Parathyroid adenoma (tissue), 2 donors: Measurements from ENCODE around the gene PTPN3.

Experiments used
- H2AFZ ChIP-seq: fragments of 300-600 bp; sonication (generic); one replicate; pipeline ENCODE4 v1.7.0; 2017; ENCODE audit warnings: antibody characterized with exemption, mild to moderate bottlenecking
- H3K27ac ChIP-seq: fragments of 300-600 bp; sonication (generic); one replicate; pipeline ENCODE4 v1.7.0; 2017
- H3K27me3 ChIP-seq: fragments of 300-600 bp; sonication (generic); one replicate; pipeline ENCODE4 v1.7.0; 2017; ENCODE audit warnings: low read length; ENCODE audit not compliant: control insufficient read depth, insufficient read depth
- H3K36me3 ChIP-seq: fragments of 300-600 bp; sonication (generic); one replicate; pipeline ENCODE4 v1.7.0; 2017; ENCODE audit warnings: low read length; ENCODE audit not compliant: control insufficient read depth, insufficient read depth
- H3K4me1 ChIP-seq: fragments of 300-600 bp; sonication (generic); one replicate; pipeline ENCODE4 v1.7.0; 2017; ENCODE audit warnings: control low read depth
- H3K4me2 ChIP-seq: fragments of 300-600 bp; sonication (generic); one replicate; pipeline ENCODE4 v1.7.0; 2017; ENCODE audit warnings: low read length
- H3K4me3 ChIP-seq: fragments of 300-600 bp; sonication (generic); one replicate; pipeline ENCODE4 v1.7.0; 2017; ENCODE audit warnings: low read depth, low read length
- H3K79me2 ChIP-seq: fragments of 300-600 bp; sonication (generic); one replicate; pipeline ENCODE4 v1.7.0; 2017; ENCODE audit warnings: control low read depth
- H3K9ac ChIP-seq: fragments of 300-600 bp; sonication (generic); one replicate; pipeline ENCODE4 v1.7.0; 2017; ENCODE audit warnings: mild to moderate bottlenecking
- H3K9me3 ChIP-seq: fragments of 300-600 bp; sonication (generic); one replicate; pipeline ENCODE4 v1.7.0; 2017; ENCODE audit warnings: low read length; ENCODE audit not compliant: control insufficient read depth
- CTCF ChIP-seq: fragments of 300-600 bp; sonication (generic); IDR thresholded peaks from one replicate; pipeline ENCODE4 v1.7.0; 2017; ENCODE audit warnings: antibody characterized with exemption, mild to moderate bottlenecking
- donor health status: primary hyperparathyroidism.

Gene PTPN3

DNA sequence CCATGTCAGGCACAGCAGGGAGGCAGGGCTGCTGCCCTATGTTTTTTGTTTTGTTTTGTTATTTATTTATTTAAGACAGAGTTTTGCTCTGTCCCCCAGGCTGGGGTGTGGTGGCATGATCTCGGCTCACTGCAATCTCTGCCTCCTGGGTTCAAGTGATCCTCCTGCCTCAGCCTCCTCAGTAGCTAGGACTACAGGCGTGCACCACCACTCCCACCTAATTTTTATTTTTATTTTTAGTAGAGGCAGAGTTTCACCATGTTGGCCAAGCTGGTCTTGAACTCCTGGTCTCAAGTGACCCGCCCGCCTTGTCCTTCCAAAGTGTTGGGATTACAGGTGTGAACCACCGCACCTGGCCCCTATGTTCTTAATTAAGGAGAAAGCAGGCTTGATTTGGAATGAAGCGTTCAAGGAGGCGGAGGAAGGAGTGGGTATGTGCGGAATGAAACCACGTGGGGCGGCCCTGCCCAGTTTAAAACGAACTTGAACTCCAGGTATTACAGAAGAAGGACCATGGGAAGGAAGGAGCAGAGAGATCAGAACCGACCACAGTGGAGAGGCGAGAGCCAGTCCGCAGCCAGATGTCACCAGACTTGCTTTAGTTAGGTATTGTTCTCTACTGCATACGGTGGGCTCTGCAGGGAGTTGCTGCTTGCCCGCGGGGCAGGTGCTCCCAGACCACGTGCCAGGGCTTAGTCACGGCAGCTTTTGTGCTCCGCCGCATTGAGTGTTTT lies 142.4 kb downstream of the PTPN3 start:
- H3K36me3 ChIP-seq, result no peaks in the 10 kb centered on the region
- no peak overlapping the region for H3K4me2 ChIP-seq
- H3K9me3 ChIP-seq, result no peaks in the 10 kb centered on the region
- H3K27ac ChIP-seq, result no peak overlapping the region
- no peak overlapping the region for H3K4me3 ChIP-seq
- no peak overlapping the region for H3K9ac ChIP-seq
- no peaks in the 10 kb centered on the region for H3K4me1 ChIP-seq
- H2AFZ ChIP-seq, result no peak overlapping the region
- no peaks in the 10 kb centered on the region for H3K79me2 ChIP-seq
- H3K27me3 ChIP-seq, result no peaks in the 10 kb centered on the region
- no peak for TF ChIP-seq CTCF

GRCh38 chr9:109354190-109354589 lies 143.9 kb downstream of the PTPN3 start:
- Histone ChIP-seq H3K4me2 (no peak overlapping the region), H3K4me3 (no peak overlapping the region), H3K27me3 (no peaks in the 10 kb centered on the region), H3K79me2 (no peaks in the 10 kb centered on the region), H3K9ac (no peak overlapping the region), H2AFZ (no peak overlapping the region), H3K36me3 (no peaks in the 10 kb centered on the region), H3K27ac (no peak overlapping the region), H3K4me1 (no peaks in the 10 kb centered on the region), H3K9me3 (no peaks in the 10 kb centered on the region)
- TF ChIP-seq CTCF, result no peak

GRCh38 chr9:109351032-109351431 lies 147.1 kb downstream of the PTPN3 start:
- H3K27ac ChIP-seq, result no peak overlapping the region
- no peak overlapping the region for H3K4me2 ChIP-seq
- no peak overlapping the region for H3K4me3 ChIP-seq
- H3K9ac ChIP-seq, result no peak overlapping the region
- no peak for TF ChIP-seq CTCF
- H3K9me3 ChIP-seq, result no peaks in the 10 kb centered on the region
- no peak overlapping the region for H2AFZ ChIP-seq
- H3K4me1 ChIP-seq, result no peaks in the 10 kb centered on the region
- no peaks in the 10 kb centered on the region for H3K79me2 ChIP-seq
- H3K27me3 ChIP-seq, result no peaks in the 10 kb centered on the region
- no peaks in the 10 kb centered on the region for H3K36me3 ChIP-seq

GRCh38 chr9:109349421-109349846 lies 148.7 kb downstream of the PTPN3 start:
- no peak overlapping the region for H3K27ac ChIP-seq
- H3K4me3 ChIP-seq, result no peak overlapping the region
- H3K36me3 ChIP-seq, result no peaks in the 10 kb centered on the region
- H3K27me3 ChIP-seq, result no peaks in the 10 kb centered on the region
- H3K4me1 ChIP-seq, result peaks cover 10% of the 10 kb centered on the region
- no peak for TF ChIP-seq CTCF
- no peak overlapping the region for H2AFZ ChIP-seq
- no peaks in the 10 kb centered on the region for H3K79me2 ChIP-seq
- no peaks in the 10 kb centered on the region for H3K9me3 ChIP-seq
- no peak overlapping the region for H3K9ac ChIP-seq
- H3K4me2 ChIP-seq, result no peak overlapping the region

DNA sequence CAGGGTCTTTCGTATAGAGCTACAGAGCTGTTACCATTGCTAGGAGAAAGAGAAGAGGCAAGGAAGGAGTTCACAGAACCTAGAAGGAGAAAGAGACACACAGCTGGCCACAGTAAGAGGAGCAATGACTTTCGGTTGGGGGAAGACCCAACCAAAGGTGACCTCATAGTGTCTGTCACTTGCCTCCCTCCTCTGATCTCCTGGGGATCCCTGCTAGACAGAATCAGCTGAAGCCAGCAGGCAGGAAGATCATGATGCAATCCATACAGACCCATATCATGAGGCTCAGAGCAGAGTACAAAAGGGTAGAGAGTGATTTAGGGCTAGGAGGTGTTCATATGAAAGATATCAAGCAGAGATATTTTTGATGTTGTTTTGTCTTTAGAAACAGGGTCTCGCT lies 151.2 kb downstream of the PTPN3 start:
- Histone ChIP-seq H3K9ac (no peak overlapping the region), H3K36me3 (no peaks in the 10 kb centered on the region), H3K27ac (no peak overlapping the region), H3K4me1 (peaks cover 10% of the 10 kb centered on the region), H3K27me3 (no peaks in the 10 kb centered on the region), H3K9me3 (no peaks in the 10 kb centered on the region), H3K4me2 (no peak overlapping the region), H3K79me2 (no peaks in the 10 kb centered on the region), H3K4me3 (no peak overlapping the region), H2AFZ (no peak overlapping the region)
- no peak for TF ChIP-seq CTCF
